ENCODE measurements around the gene CBLN3.
A peak's percentile ranks its signal among the peaks of the same experiment; 100 is the strongest.
"Not testable (repeated sequence)": the region's sequence is repeated elsewhere in the genome, so short reads cannot be mapped to it uniquely, and the experiment has no call there.

The CBLN3 gene

GRCh38 chr14:24429395-24430142 is at the start of gene CBLN3, which contains the start of gene KHNYN:
Gene CBLN3, minus strand, starts transcription at chr14:24429668. Its CDS starts 614 bp downstream, at chr14:24429054.
Gene KHNYN, plus strand, starts transcription at chr14:24429954. Its CDS starts 777 bp downstream, at chr14:24430731.
- peak; percentile 85 for DNase-seq (ENCODE audit: low read depth)

- no peak for DNase-seq (ENCODE audit: low read depth)
Measured at GRCh38 chr14:24475261-24475660, 45.8 kb upstream of the CBLN3 start.

DNA sequence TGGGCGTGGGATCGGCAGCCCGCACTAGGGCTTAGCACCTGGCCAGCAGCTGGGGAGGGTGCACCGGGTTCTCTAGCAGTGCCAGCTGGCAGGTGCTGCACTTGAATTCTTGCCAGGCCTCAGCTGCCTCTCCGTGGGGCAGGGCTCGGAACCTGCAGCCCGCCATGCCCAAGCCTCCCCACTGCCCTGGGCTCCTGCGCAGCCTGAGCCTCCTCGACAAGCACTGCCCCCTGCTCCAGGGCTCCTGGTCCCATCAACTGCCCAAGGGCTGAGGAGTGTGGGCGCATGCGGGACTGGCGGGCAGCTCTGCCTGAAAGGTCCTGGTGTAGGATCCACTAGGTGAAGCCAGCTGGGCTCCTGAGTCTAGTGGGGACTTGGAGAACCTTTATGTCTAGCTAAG is 43.7 kb upstream of the CBLN3 start:
- DNase-seq (ENCODE audit: low read depth) = no peak

DNA sequence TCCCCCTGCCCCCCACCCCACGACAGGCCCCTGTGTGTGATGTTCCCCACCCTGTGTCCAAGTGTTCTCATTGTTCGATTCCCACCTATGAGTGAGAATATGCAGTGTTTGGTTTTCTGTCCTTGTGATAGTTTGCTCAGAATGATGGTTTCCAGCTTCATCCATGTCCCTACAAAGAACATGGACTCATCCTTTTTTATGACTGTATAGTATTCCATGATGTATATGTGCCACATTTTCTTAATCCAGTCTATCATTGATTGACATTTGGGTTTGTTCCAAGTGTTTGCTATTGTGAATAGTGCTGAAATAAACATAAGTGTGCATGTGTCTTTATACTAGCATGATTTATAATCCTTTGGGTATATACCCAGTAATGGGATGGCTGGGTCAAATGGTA is 41.0 kb upstream of the CBLN3 start:
- DNase-seq (ENCODE audit: low read depth) = not testable (repeated sequence)

GRCh38 chr14:24465805-24466204 is 36.3 kb upstream of the CBLN3 start:
- DNase-seq (ENCODE audit: low read depth) = no peak

GRCh38 chr14:24465368-24465767 is 35.9 kb upstream of the CBLN3 start:
- DNase-seq (ENCODE audit: low read depth) = no peak

- no peak for DNase-seq (ENCODE audit: low read depth)
Measured at GRCh38 chr14:24463884-24464785, 34.7 kb upstream of the CBLN3 start.

- no peak for DNase-seq (ENCODE audit: low read depth)
Measured at GRCh38 chr14:24463017-24463883, 33.8 kb upstream of the CBLN3 start.

- DNase-seq (ENCODE audit: low read depth) = no peak
Measured at GRCh38 chr14:24461336-24461735, 31.9 kb upstream of the CBLN3 start.

DNA sequence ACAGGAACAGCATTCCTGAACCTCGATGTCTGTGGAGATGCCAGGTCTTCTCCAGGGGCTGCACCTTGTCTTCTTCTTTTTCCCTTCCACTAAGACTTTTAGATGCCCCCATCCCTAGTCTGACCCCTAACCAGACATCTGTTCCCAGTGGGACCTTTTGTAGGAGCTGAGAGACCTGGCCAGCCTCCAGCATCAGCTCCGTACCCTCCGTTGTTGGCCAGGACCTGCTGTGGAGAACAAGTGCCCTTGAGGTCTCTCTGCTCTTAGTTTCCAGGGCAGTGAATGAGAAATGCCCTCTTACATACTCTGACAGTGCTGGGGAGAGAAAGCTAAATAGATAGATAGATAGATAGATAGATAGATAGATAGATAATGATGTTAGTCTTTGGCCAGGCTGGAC is 29.9 kb upstream of the CBLN3 start:
- no peak for DNase-seq (ENCODE audit: low read depth)

DNA sequence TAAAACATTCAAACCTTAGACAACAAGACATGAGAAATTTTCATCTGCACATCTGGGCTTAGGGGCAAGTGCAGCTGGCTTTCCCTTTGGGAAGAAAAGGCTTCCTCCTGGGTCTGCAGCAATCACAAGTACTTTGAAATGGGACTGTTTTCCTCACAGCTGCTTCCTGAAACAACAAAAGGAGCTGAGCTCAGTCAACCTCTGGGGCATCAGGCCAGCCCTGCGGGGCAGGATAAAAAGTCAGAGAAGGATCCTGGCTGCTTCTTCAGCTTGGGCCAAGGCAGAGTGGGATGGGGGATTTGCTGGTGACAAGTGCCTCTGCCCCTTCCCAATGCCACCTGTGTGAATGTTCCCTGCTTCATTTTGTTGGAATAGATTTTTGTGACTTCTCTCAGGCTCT is 29.3 kb upstream of the CBLN3 start:
- DNase-seq (ENCODE audit: low read depth) = no peak

DNA sequence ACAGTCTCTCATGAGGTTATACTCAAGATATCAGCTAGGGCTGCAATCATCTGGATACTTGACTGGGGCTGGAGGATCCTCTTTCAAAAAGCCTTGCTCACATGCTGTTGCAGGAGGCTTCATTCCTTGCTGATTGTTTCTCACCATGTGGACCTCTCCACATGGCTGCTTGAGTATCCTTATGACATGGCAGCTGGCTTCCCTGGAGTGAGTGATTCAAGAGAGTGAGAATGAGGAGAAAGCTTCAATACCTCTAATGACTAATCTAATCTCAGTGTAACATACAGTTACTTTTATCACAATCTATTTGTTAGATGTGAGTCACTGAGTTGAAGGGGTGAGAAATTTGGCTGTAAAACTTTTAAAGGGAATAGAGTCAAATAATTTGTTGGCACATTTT is 27.5 kb upstream of the CBLN3 start:
- no peak for DNase-seq (ENCODE audit: low read depth)

DNA sequence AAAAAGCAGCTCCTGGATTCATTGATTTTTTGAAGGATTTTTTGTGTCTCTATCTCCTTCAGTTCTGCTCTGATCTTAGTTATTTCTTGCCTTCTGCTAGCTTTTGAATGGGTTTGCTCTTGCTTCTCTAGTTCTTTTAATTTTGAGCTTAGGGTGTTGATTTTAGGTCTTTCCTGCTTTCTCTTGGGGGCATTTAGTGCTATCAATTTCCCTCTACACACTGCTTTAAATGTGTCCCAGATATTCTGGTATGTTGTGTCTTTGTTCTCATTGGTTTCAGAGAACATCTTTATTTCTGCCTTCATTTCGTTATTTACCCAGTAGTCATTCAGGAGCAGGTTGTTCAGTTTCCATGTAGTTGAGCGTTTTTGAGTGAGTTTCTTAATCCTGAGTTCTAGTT is 21.4 kb upstream of the CBLN3 start:
- not testable (repeated sequence) for DNase-seq (ENCODE audit: low read depth)

DNA sequence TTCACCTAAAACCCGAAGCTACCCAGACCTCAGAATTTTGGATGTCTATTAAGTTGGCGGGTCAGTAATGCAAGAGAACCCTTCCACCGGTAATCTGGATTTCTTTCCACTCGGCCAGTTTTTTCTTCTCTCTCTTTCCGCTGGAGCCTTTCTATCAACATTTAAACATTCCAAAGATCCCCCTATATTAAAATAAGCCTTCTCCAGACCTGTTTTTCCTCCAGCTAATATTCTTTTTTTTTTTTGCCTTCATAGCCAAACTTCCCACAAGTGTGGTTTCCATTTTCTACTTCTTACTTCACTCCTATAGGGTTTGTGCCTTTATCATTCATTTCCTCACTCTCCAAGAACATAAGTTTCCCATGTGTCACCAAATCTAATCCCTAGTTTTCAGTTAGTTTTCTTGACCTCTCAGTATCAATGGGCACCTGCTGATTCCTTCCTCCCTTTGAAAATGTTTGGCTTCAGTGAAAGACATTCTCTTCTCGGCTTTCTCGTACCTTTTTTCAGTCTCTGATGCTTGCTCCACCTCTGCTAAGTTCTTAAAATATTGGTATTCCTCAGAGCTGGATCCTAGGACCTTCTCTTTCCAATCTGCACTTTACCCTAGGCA is 13.7 kb upstream of the CBLN3 start:
- DNase-seq (ENCODE audit: low read depth) = no peak

DNA sequence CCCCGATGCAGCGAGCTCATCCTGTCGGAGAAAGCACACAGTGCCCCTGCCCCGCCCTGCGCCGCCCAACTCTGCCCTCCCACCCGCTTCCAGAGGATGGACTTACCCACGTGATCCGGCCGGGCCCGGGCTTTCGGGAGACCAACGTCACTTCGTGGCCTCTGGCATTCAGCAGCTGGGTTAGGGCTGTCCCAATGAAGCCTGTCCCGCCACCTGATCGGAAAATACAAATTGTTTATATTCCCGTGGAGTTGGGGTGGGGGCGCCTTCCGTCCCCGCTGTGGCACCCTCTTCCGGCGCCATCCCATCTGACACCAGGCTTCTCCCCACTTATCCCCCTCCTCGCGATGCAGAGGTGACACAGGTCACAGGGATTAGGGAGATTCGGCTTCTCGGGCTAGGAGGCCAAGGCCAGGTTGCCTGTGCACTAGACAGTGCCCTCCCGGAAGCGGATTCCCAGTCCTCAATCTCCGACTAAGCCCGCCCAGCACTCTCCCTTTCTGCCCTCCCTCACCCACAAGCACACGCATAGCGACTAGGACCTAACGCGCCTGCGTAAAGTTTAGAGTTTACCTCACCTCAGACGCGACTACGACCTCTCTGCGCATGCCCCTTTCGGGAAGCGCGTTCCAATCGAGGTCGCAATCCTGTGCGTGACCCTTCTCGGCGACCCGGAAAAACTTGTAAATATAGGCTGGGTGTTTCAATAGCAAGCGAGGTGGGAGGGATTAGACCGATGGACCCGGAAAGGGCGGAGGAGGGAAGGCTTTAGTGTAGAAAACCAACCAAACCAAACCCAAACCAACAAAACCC is 13.0 kb upstream of the CBLN3 start, which contains the start of gene SDR39U1:
Gene SDR39U1, minus strand, starts transcription at position 537 of the 813 bp plus-strand sequence. Its CDS starts 7 bp downstream, at position 530.
- DNase-seq (ENCODE audit: low read depth) = peak; percentile 95

DNA sequence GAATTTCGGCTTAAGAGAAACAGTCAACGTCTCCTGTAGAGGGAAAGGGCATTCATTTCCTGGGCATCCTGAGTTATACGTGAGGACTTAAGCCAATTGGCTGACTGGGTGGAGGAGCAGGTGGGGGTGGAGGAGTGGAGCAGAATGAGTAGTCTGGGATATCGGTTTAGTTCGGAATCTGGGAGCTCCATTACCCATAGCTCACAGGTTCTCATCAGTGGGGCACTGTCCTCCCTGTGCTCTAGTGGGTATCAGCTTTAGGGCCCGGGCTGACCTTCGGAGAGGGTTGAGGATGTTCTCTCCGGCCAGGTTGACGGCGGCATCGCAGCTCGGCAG is 12.4 kb upstream of the CBLN3 start:
- DNase-seq (ENCODE audit: low read depth) = no peak

GRCh38 chr14:24441485-24441884 is 12.0 kb upstream of the CBLN3 start:
- DNase-seq (ENCODE audit: low read depth) = no peak

DNA sequence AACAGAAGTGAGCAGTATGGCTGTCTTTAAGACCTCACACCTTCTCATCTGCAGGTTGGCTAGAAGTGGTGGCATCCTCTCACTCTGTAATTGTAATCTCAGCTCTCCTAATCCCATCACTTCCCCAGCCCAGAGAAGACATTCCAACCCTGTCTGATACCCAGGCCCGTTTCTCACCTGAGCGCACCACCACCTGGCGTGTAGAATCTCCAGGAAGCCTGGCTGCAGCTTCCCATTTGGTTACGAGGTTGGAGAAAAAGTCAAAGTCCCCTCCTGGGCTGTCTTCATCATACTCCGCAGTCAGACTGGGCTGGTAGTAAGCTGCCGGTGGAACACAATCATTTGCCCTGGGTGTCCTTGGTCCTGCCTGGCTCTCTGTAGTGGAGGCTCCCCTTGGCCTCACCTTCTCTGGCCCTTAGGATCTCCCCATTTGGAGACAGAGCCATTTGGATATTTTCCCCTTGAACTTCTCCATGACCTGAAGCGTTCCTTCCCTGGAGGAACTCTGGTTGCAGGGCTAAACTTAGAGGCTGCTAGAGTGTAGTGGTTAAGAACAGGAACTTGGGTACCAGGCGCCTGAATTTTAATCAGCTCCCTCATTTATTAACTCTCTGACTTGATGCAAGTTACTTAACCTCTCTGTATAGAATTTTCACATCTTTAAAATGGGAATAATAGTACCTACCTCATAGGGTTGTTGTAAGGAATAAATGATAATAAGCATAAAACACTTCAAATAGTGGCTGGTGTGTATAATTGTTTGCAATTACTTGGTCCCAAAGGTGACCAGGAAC is 11.3 kb upstream of the CBLN3 start:
- no peak for DNase-seq (ENCODE audit: low read depth)

DNA sequence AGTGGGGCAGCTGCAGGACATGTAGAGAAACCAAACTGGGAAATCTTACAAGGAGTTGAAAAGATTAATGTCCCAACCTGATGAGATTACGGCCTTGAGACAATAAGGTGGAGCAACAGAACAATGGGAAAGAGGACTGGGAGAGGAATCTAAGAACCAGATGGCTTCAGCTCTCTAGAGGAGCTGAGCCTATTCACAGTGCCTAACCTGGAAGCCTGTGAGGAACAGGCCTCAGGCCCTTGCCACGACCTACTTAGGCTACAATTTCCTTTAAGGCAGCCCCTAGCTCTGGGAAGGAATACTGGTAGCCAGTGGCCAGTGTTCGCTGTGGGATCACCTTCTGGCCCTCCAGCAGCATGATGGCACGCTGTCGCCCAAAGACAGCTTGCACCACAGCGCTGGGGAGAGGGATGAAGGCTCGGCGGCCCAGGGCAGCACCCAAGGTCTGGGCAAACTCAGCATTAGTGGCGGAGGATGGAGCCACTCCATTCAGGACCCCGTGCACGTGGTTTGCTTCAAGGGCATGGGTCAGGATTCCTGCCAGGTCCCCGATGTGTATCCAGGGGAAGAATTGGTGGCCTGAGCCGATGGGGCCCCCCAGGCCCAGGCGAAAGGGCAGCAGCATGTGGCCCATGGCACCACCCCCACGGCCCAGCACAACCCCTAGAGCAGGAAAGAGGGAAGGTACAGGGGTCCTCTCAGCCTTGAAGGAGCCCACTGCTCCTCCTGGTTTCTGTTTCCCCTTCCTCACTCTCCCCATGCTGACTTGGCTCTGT is 10.6 kb upstream of the CBLN3 start:
- DNase-seq (ENCODE audit: low read depth) = no peak

All from activated T-cell treated with anti-CD3 and anti-CD28 coated beads for 24 hours (primary cell).